Ammon's horn (tissue), 1 donor: ENCODE data around the gene PPP1R37.
"Not testable (repeated sequence)": the region's sequence is repeated elsewhere in the genome, so short reads cannot be mapped to it uniquely, and the experiment has no call there.

Source experiments
- DNase-seq: peaks from one replicate; pipeline ENCODE4 v3.0.0-alpha.2; 2016; ENCODE audit warnings: low spot score

PPP1R37 gene

DNA sequence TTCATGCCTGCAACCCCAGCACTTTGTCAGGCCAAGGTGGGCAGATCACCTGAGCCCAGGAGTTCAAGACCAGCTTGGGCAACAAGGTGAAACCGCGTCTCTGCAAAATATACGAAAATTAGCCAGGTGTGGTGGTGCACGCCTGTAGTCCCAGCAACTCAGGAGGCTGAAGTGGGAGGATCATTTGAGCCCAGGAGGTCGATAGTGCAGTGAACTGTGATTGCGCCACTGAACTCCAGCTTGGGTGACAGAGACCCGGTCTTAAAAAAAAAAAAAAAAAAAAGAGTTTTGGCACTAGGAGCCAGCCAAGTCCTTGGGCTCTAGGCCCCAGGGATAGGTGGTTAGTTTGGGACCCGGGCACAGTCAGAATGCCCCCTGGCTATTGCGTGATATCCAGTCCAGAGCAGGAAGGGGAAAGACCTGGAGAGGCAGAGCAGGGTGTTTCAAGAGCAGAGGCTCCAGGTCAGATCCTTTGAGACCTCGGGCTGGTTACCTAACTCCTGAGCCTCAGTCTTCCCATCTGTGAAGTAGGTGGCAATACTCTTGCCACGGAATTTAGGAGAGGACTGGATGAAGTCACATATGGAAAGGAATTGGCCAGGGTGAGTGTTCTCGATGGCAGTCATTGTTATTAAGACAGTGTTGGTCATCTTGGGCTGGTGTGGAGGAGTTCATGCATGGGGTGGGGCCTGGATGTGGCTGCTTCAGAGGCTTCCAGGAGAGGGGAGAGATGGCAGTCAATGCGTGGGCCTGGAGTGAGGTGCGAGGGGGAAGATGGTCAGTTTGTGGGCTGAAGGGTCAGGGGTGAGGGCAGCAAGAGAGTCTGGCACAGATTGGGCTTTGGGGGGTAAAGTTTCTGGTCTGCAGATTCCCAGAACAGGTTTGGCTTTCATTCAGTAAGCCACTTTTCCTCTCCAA, 2.8 kb downstream of the PPP1R37 start:
- DNase-seq, result no peak

DNA sequence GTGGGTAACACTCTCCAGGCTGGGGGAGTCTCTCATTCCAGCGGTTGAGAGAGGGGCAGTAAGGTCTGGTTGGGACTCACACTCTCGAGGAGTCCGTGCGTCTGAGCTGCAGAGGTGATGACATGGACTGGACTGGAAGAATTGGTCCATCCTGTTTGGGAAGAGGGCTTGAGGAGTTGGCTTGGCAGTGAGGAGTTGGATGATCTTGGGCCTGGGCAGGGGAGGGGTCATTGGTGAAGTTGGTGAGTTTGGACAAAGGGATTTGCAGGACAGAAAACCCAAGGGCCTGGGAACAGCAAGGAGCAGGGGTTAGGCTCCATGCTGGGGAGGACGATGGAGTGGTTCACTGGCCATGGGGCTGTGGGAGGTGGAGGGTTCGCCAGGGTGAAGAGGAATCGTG, 3.7 kb downstream of the PPP1R37 start:
- DNase-seq, result no peak

- DNase-seq, result no peak
These were observed 4.4 kb downstream of the PPP1R37 start for GRCh38 chr19:45097450-45097775.

DNA sequence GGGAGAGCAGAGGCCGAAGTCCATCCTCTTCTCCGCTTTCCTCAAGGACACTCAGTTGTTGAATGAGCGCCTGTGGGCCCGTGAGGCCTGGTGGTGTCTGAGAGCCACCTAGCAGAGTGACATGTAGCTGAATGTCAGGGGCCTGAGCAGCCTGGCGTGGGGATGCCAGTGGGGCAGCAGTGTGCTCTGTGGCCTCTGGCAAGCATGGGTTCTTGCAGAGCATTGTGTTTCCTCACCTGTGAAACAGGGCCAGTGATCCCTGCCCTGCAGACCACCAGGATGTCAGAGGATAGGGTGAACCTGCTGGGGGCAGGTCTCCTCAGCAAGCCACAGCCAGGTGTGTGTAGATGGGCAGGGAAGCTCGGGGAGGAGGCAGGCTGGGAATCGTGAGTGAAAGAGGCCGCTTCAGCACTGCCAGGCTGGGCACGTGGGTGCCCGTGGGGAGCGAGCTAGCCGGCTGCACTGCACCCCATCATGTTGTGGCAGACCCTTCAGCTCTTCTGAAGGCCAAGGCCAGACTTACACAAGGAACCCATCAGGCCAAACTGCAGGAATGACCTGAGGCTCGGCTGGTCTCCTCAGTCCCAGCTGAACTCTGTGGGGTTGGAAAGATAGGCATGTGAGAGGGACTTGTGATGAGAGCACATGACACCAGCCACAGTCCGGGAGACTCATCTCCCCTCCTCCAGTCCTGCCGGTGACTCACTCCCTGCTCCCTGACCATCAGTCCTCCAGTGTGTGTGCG, 5.0 kb downstream of the PPP1R37 start:
- peak; percentile 71 for DNase-seq

- peak; percentile 93 for DNase-seq
These were observed 5.8 kb downstream of the PPP1R37 start for GRCh38 chr19:45098521-45099466.

DNA sequence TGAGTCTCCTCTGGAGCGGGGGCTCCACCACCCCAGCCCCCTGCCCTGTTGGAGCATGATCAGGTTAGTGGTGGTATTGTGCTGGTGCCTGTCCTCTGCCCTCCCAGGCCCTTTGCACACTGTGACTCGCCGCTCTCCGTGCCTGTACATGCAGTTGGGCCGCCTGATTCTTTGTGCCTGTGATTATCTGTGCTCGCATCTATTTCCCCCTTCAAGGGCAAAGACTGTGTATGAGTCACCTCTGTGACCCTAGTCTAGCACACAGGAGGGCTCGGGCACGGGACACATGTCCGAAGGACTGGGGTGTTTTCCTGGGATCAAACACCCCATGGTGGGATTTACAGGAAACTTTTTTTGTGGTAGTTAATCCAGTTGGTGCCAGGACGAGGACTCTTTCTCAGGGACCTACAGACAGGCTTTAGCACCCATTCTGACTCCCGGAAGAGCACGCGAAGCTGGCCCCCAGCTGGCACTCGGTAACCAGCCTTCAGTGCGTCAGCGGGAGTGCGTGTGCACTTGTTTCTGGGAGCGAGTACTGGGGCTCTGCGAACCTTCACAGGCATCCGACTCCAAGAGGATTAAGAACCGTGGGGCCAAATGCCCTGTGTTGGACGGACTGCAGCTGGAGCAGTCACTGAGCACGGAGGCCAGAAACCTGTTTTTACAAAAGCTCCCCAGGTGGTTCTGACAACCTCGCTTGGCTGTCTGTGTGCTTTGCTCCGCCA, 6.7 kb downstream of the PPP1R37 start:
- DNase-seq, result peak; percentile 43

GRCh38 chr19:45100201-45100600, 7.2 kb downstream of the PPP1R37 start:
- no peak for DNase-seq

DNA sequence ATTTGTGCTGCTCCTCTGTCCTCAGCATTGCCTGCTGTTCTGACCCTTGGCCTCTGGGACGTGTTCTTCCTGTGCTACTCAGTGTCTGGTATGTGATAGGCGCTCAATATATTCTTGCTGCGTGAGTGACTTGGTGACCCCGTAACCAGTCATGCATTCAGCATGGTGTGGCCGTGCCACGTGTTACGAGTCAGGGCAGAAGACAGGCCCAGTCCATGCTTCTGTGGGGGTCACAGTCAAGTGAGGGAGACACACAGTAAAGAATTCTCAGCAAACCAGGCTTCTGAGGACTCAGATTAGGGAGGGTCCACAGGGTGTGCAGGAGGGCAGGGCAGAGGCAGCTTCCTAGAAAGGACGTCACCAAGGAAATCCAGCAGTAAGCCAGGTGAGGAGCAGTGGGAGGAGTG, 7.9 kb downstream of the PPP1R37 start:
- no peak for DNase-seq

DNA sequence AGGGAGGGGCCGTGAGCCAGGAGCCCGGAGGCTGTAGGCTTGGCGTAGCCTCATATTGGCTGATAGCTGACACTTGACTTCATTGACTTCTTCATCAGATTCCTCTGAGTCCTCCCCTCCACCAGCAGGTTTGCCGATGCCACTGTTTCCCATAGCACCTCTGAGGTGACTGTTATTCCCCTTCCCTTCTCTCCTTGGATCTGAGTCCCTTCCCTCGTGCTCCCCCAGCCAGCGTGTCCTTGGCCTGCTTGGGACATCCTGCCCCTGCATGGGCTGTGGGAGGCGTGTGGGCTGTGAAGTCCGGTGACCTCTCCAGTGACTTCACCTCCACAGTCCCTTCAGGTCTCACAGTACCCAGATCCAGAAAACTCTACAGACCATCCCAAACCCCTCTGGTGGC, 8.8 kb downstream of the PPP1R37 start:
- DNase-seq, result no peak

GRCh38 chr19:45102481-45102880, 9.5 kb downstream of the PPP1R37 start:
- no peak for DNase-seq

- peak; percentile 57 for DNase-seq
These were observed 10.2 kb downstream of the PPP1R37 start for GRCh38 chr19:45103156-45103507.

GRCh38 chr19:45103508-45104319, 10.7 kb downstream of the PPP1R37 start:
- DNase-seq, result no peak

DNA sequence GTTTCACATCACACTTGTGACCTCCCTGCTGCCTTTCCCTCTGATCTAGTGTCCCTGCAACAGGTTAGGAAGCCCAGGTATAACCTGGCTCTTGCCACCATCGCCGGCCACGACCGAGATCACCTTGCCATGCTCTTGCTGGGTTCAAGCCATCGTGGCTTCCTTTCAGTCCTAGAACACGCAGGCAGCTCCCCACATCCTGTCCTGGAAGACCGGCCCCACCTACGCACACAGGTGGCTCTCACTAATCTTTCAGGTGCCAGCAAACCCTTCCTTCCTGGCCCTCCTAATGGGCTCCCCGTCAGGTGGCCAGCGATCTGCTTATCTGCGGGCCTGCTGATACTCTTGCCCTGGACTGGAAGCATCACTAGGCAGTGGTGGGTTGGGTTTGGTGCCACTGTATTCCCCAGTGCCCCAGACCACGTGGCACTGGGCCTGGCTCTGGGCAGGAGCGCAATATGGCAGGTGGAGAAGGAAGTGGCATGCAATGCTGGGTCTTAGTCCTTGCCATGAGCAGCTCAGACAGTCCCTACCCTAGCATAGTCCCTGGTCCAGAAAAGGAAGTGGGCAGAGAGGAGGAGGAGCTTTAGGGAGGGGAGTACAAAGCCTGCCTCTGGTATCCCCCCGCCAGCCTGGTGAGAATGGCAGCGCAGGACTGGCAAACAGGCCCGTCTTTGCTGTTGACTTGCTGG, 11.8 kb downstream of the PPP1R37 start:
- DNase-seq, result no peak

- not testable (repeated sequence) for DNase-seq
These were observed 13.4 kb downstream of the PPP1R37 start for GRCh38 chr19:45106363-45106762.

DNA sequence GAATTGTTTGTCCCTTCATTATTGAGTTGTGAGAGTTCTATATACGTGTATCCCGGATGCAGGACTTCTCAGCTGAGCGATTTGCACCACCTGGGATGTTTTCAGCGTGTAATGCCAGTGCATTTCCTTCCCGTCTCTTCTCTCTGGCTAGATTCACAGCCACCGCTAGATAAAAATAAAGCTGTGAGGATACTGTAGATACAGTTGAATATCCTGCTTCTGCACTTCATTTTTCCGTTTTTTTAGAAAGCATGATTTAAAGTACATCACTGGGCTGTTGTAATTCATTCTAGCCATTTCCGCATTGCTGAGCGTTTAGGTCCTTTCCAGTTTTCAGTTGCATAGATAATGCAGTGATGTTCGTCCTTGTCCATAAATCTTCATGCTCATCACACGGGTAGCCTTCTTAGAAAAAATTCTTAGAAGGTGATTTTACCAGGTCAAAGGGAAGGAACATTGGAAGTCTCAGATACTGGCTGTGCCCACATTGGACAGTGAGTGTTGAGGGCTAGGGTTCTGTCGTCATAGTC, 14.7 kb downstream of the PPP1R37 start:
- no peak for DNase-seq

GRCh38 chr19:45110851-45111266, 17.9 kb downstream of the PPP1R37 start:
- DNase-seq, result no peak

GRCh38 chr19:45112111-45112827, 19.3 kb downstream of the PPP1R37 start:
- no peak for DNase-seq

DNA sequence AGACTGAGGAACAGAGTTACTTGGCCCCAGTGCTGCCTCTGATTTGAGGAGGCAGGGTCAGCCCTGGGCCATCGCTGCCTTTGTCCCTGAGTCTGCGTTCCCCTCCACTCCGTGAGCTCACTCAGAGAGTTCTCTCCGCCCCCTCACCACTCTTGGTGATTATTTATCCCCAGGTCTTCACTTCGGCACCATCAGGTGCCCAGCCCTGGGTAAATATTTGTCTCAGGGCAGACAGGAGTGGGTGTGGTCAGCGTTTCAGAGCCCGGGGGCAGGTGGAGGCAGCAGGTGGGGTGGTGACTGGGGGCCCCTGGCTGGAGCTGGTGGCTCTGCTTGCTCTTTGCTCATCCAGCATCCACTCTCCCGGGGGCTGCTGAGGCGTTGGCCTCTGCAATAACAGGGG, 20.6 kb downstream of the PPP1R37 start:
- no peak for DNase-seq

DNA sequence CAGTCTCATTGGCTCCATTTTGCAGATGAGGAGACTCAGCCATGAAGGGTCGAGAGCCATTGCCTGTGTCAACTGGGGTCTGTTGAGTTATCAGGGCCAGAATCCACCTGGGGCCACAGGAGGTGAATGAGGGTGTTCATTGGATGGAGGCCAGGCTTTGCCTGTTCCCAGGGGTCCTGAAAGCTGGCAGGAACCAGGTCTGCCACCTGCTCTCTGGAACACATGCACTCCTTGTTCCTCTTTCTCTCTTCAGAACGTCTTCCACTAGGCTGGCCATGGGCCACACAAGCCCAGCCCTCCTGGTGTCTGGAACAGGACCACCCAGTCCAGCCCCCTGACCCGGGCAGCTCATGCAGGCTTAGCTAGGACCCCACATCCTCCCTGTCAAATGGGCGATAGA, 21.1 kb downstream of the PPP1R37 start:
- DNase-seq, result no peak
